ENCODE data around the gene PES1.
"Not testable (repeated sequence)": the region's sequence is repeated elsewhere in the genome, so short reads cannot be mapped to it uniquely, and the experiment has no call there.

Gene PES1

GRCh38 chr22:30574095-30574981, 17.4 kb downstream of the PES1 start, which contains the start of gene GAL3ST1:
GAL3ST1 (minus strand) TSS chr22:30574665; CDS start chr22:30557392, 17,273 bp downstream.
- no peak for DNase-seq (ENCODE audit: low read depth)

DNA sequence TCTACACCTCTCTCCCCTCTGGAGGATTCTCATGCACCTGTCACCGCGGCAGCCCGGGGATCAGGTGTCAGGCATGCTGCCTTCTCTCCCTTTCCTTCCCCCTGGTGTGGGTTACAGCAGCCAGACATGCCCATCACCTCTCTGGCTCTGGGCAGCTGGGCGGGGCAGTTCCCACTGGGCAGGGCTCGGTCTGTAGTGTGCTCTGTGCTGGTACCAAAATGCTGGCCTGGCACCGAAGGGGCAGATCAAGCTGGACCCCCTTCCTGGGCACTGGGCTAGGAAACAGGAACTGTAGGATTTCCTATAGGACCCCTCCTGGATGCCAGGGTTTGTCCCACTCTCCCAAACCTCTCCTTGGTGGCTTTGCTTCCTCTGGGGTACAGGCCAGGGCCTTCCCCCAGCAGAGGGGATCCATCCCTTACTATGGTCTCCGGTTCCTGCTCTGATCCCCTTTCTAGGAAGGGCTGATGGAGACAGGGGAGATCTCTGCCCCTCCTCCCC, 18.1 kb downstream of the PES1 start:
- no peak for DNase-seq (ENCODE audit: low read depth)

GRCh38 chr22:30572840-30573593, 18.7 kb downstream of the PES1 start:
- DNase-seq (ENCODE audit: low read depth), result no peak

GRCh38 chr22:30572210-30572609, 19.5 kb downstream of the PES1 start:
- DNase-seq (ENCODE audit: low read depth), result no peak

DNA sequence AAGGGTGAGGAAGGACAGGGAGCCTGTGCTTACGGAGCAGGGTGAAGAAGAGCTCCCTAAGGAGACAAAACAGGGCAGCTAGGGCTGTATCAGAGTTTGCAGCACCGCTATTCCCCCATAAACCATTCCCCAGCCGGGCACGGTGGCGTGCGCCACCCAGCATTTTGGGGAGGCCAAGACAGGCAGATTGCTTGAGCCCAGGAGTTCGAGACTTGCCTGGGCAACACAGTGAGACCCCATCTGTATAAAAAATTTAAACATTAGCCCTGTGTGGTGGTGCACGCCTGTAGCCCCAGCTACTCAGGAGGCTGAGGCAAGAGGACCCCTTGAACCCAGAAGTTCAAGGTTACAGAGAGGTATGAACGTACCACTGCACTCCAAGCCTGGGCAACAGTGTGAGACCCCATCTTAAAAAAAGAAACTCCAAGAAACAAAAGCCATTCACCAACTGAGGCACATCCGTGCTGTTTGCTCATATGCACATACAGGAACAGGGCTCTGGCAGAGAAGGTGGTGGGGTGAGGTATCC, 22.0 kb downstream of the PES1 start:
- no peak for DNase-seq (ENCODE audit: low read depth)

DNA sequence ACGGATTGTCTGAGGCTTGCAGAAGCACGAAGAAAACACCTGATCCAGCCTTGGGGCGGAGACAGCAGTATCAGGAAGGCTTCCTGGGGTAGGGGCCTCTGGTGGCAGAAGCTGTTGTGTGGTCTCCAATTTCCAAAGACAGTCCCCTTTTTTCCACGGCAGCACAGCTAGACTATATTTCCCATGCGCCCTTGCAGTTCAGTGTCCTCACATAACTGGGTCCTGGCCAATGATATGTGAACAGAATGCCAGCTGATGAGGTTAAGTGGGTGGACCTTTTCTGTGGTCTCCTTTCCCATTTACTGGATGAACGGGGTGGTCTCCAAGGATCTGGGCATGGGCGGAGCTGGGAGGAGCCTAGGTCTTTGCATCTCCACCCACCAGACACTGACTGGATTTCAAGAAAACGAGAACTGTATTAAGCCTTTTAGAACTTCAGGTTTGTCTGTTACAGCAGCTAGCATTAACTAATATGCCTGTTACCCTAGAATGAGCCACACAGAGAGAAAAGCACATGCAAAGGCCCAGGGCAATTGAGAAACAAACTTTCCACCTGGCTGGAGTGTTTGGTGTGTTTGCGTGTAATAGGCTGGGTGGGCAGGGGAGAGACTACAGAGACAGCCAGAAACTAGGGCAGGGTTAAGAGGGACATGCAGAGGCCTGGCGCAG, 23.4 kb downstream of the PES1 start:
- DNase-seq (ENCODE audit: low read depth), result no peak

- DNase-seq (ENCODE audit: low read depth), result not testable (repeated sequence)
Measured at GRCh38 chr22:30567277-30567676, 24.4 kb downstream of the PES1 start.

- no peak for DNase-seq (ENCODE audit: low read depth)
Measured at GRCh38 chr22:30566125-30566524, 25.6 kb downstream of the PES1 start.

DNA sequence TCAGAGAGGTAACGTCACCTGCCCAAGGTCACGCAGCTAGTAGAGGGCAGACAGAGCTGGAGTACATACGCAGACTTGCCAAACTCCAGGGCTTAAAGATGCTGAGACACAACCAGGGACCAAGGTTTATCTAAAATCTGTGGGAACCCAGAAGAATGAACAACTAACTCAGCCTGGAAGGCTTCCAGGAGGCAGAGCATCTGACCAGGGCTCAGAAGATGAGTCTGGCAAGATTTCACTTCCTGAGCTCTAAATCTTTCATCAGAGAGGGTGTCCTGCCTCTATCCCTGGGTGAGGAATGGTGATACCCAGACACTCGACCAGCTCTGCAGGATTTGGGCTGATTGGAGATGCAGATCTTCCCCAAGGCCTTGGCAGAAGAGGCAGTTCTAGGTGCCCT, 26.4 kb downstream of the PES1 start:
- DNase-seq (ENCODE audit: low read depth), result no peak

- no peak for DNase-seq (ENCODE audit: low read depth)
Measured at GRCh38 chr22:30564761-30565119, 27.0 kb downstream of the PES1 start.

GRCh38 chr22:30564045-30564760, 27.5 kb downstream of the PES1 start:
- DNase-seq (ENCODE audit: low read depth), result no peak

DNA sequence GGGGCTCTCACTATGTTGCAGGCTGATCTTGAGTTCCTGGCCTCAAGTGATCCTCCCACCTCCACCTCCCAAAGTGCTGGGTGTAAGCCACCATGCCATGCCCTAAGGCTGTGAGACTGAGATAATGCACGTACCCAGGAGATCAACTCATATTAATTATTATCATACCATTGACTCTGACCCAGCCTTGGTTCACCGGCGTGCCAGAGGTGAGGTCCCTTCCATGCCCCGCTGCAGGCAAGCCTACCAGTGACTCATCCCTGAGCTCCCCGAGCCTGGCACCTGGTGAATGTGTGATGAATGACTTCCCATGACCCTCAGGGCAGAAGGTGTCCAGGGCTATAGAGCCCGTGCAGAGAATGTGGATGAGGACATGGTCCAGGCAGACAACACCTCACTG, 29.3 kb downstream of the PES1 start:
- DNase-seq (ENCODE audit: low read depth), result no peak

- no peak for DNase-seq (ENCODE audit: low read depth)
Measured at GRCh38 chr22:30561402-30562189, 30.1 kb downstream of the PES1 start.

DNA sequence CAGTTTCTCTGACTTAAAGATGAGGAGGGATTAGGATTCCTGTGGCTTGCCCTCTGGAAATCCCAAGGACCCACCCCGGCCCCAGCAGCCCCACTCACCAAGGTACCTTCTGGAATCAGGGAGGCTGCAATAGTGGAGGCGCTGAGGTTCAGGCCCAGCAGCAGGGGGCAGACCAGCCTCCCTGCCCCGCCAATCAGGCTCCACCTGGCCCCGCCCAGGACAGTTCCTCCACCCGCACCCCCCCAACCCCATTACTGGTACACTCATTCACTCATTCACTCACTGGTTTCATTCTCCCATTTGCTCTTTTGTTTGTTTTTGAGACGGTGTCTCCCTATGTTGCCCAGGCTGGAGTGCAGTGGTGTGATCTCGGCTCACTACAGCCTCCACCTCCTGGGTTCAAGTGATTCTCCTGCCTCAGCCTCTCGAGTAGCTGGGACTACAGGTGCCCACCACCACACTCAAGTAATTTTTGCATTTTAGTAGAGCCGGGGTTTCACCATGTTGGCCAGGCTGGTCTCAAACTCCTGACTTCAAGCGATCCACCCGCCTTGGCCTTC, 31.0 kb downstream of the PES1 start:
- not testable (repeated sequence) for DNase-seq (ENCODE audit: low read depth)

DNA sequence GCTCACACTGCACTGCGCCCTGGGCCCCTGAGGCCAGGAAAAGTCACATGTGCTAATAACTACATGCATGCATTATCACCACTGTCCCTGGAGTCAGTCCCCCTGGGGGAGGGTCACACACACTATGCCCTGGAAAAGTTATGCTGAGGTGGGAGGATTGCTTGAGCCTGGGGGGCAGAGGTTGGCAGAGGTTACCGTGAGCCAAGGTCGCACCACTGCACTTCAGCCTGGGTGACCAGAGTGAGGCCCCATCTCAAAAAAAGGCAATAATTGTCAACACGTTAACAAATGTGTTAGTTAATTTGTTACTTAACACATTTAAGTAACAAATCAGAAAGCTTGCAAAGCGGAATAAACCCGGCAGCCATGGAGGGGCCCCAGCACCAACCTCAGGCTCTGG, 31.8 kb downstream of the PES1 start:
- no peak for DNase-seq (ENCODE audit: low read depth)

- DNase-seq (ENCODE audit: low read depth), result no peak
Measured at GRCh38 chr22:30557243-30557642, 34.5 kb downstream of the PES1 start.

GRCh38 chr22:30556388-30556787, 35.3 kb downstream of the PES1 start:
- no peak for DNase-seq (ENCODE audit: low read depth)

DNA sequence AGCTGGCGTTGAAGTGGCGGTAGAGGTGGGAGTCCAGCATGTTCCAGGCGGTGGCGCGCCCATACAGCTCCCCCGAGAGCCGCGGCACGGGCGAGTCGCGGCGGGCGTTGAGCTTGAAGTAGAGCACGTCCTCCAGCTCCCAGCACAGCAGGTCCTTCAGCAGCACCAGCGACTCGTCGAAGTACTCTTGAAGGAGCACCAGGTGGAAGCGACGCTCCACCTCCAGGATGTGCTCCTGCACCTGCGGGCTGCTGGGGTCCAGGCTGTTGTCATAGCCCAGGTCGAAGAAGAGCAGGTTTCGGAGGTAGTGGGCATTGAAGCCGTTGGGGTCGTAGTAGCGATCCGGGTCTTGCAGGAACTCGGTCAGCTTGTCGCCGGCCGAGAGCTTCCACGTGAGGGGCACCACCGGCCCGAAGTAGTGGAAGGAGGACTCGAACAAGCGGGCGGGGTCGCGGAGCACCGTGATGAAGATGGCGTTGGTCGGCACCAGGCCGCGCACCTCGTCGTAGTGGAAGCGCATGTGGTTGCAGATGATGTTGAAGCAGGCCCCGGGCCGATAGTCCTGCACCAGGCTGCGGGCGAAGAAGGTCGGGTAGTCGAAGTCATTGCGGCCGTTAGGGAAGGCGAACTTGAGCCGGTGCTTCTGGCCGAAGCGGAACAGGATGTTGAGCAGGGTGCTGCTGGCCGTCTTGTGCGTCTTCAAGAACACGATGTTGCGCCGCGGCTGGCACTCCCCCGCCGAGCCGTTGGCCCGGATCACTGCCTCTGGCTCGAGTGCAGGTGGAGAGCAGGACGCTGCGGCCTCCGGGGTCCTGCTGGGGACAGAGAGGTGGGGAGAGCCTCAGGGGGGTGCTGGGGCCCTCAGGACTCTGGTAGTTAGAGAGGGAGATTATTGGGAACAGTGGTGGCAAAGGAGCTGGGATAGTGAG, 36.2 kb downstream of the PES1 start:
- no peak for DNase-seq (ENCODE audit: low read depth)

- no peak for DNase-seq (ENCODE audit: low read depth)
Measured at GRCh38 chr22:30553971-30554370, 37.7 kb downstream of the PES1 start.
